GM18526 (cell line): Measurements from ENCODE around the gene HTR4.

ENCODE experiments used
- POLR2A ChIP-seq: IDR thresholded peaks from 3 replicates; pipeline ENCODE4 v1.6.1; 2011; ENCODE audit not compliant: insufficient read length; ENCODE audit errors: extremely low read depth

HTR4 gene

GRCh38 chr5:148455185-148455584 is 199.1 kb downstream of the HTR4 start:
- no peak for TF ChIP-seq POLR2A

- no peak for TF ChIP-seq POLR2A
These were observed 199.8 kb downstream of the HTR4 start for GRCh38 chr5:148454576-148454975.

GRCh38 chr5:148452499-148453193 is 201.7 kb downstream of the HTR4 start:
- no peak for TF ChIP-seq POLR2A

GRCh38 chr5:148446611-148447010 is 207.7 kb downstream of the HTR4 start:
- TF ChIP-seq POLR2A, result no peak

GRCh38 chr5:148445578-148445977 is 208.7 kb downstream of the HTR4 start:
- no peak for TF ChIP-seq POLR2A

GRCh38 chr5:148443998-148444397 is 210.3 kb downstream of the HTR4 start:
- TF ChIP-seq POLR2A, result no peak

- TF ChIP-seq POLR2A, result no peak
These were observed 211.1 kb downstream of the HTR4 start for GRCh38 chr5:148443241-148443640.

- TF ChIP-seq POLR2A, result no peak
These were observed 215.4 kb downstream of the HTR4 start for GRCh38 chr5:148438933-148439332.

GRCh38 chr5:148437249-148437648 is 217.1 kb downstream of the HTR4 start:
- no peak for TF ChIP-seq POLR2A

GRCh38 chr5:148436029-148436428 is 218.3 kb downstream of the HTR4 start:
- TF ChIP-seq POLR2A, result no peak

- TF ChIP-seq POLR2A, result no peak
These were observed 220.5 kb downstream of the HTR4 start for GRCh38 chr5:148433826-148434225.
